HepG2 (cell line): ENCODE data around the gene C20orf202. TPM values are rescaled to one million over a fixed set of nuclear protein-coding genes. Genes with fewer than 3 reads are reported as not detected.

Experiments
- ATAC-seq: fragments of 200-7000 bp; cut with Tn5 transposase; 3 replicates; pipeline ENCODE4 v1.9.1; 2020; ENCODE audit warnings: mild to moderate bottlenecking, moderate library complexity
- BruUV-seq: library from RNA; stranded (reverse); fragments of 400-500 nt; replicated peaks from 2 replicates; lab custom pipeline; 2021; lab: Mats Ljungman, UMichigan
- CTCF ChIA-PET: fragments of 300-600 bp; formaldehyde crosslinking; extraction: SDS; loops from one replicate; lab custom pipeline; 2021; ENCODE audit warnings: low total read pairs, inconsistent platforms, low intra/inter-chr PET ratio; lab: Yijun Ruan, JAX
- POLR2A ChIA-PET: fragments of 350-600 bp; sonication (Branson Sonifier 250); formaldehyde crosslinking; loops from one replicate; lab custom pipeline; 2020; ENCODE audit warnings: antibody characterized with exemption, inconsistent platforms; lab: Yijun Ruan, JAX
- DNase-seq: peaks from one replicate; pipeline ENCODE4 v3.0.0-alpha.2; 2015; ENCODE audit warnings: low spot score
- FAIRE-seq: peaks from 3 replicates; lab custom pipeline; 2011; peaks lifted over from hg19 to GRCh38; lab: Jason Lieb, UNC
- H2AFZ ChIP-seq: one replicate; pipeline ENCODE4 v1.6.1; 2011; ENCODE audit warnings: low read length, inconsistent platforms
- H3K27ac ChIP-seq: fragments of 300-600 bp; 3 replicates; pipeline ENCODE4 v1.8.0; 2011; ENCODE audit warnings: mixed run types, mild to moderate bottlenecking, mixed read lengths, low read length, inconsistent platforms; ENCODE audit not compliant: insufficient read depth; ENCODE audit errors: extremely low read length
- H3K27me3 ChIP-seq, 2 experiments: fragments of 200-600 bp in 1 of 2; 2 replicates in 1 of 2; 3 replicates in 1 of 2; pipeline versions ENCODE4 v1.6.0 to v1.8.0; 2011; ENCODE audit warnings: low read length in 2 of 2, mild to moderate bottlenecking in 2 of 2, moderate library complexity in 2 of 2, inconsistent platforms in 1 of 2; ENCODE audit not compliant: insufficient read depth in 2 of 2, control insufficient read depth in 1 of 2
- H3K36me3 ChIP-seq, 2 experiments: fragments of 200-600 bp in 1 of 2; replicated peaks in 1 of 2; 2 replicates in 1 of 2; 3 replicates in 1 of 2; pipeline versions ENCODE4 v1.5.1 to v1.8.0; 2011; ENCODE audit warnings: low read length in 2 of 2, inconsistent platforms in 1 of 2; ENCODE audit not compliant: insufficient read depth in 2 of 2, control insufficient read depth in 1 of 2
- H3K4me1 ChIP-seq: 2 replicates; pipeline ENCODE4 v1.5.1; 2012; ENCODE audit warnings: low read length, inconsistent platforms; ENCODE audit not compliant: insufficient read depth
- H3K4me2 ChIP-seq: 2 replicates; pipeline ENCODE4 v1.6.0; 2011; ENCODE audit warnings: low read depth, low read length, inconsistent platforms
- H3K4me3 ChIP-seq, 3 experiments: fragments of 200-600 bp in 1 of 3; sonication (generic), shearing (Covaris generic) in 1 of 3; replicated peaks in 1 of 3; 2 replicates each; pipeline ENCODE4 v1.5.1; 2011 to 2016; ENCODE audit warnings: low read length in 3 of 3, inconsistent platforms in 2 of 3, low read depth in 2 of 3, mild to moderate bottlenecking in 2 of 3, control low read depth in 1 of 3, mixed read lengths in 1 of 3; ENCODE audit not compliant: insufficient read depth in 1 of 3
- H3K79me2 ChIP-seq: one replicate; pipeline ENCODE4 v1.6.1; 2011; ENCODE audit warnings: low read length, inconsistent platforms; ENCODE audit not compliant: insufficient read depth
- H3K9ac ChIP-seq: 2 replicates; pipeline ENCODE4 v1.6.0; 2011; ENCODE audit warnings: mild to moderate bottlenecking, low read depth, low read length, inconsistent platforms; ENCODE audit not compliant: insufficient read depth
- H3K9me3 ChIP-seq: 2 replicates; pipeline ENCODE4 v1.5.1; 2012; ENCODE audit warnings: mild to moderate bottlenecking, low read length
- H4K20me1 ChIP-seq: 2 replicates; pipeline ENCODE4 v1.6.0; 2011; ENCODE audit warnings: inconsistent platforms, mild to moderate bottlenecking, low read length, moderate library complexity; ENCODE audit not compliant: insufficient read depth
- WGBS: methylation state at CpG from one replicate; pipeline ENCODE4 v1.1.6; 2017; ENCODE audit warnings: low lambda C conversion rate; 5-methylcytosine and 5-hydroxymethylcytosine counted together
- in situ Hi-C: cut with HindIII; loops from 2 replicates; pipeline ENCODE4 v1.10.0; 2017; ENCODE audit warnings: low pct_unique_long_range_greater_than_20kb; ENCODE audit not compliant: extremely low pct_ligation_motif_present
- intact Hi-C: fragments of 100-400 bp; cut with micrococcal nuclease; formaldehyde crosslinking; loops from one replicate; pipeline ENCODE4 v1.10.0; 2022; ENCODE audit not compliant: unreplicated experiment
- polyA plus RNA-seq, 8 experiments: library from polyadenylated mRNA; depleted of rRNA in 3 of 8; stranded (reverse) in 7 of 8; unstranded in 1 of 8; fragments of >200 nt; fragmentation: Illumina TruSeq in 4 of 8; extraction: Trizol in 4 of 8; gene quantifications; 2 replicates each; pipeline versions ENCODE4 v1.2.1 to v1.2.3, GENCODE V29; 2011 to 2016; ENCODE audit warnings: low read depth in 4 of 8, missing spikeins in 1 of 8, mixed read lengths in 1 of 8; ENCODE audit not compliant: insufficient read depth in 1 of 8
- total RNA-seq, 5 experiments: library from RNA; depleted of rRNA; stranded (reverse); fragments of >200 nt; fragmentation: Illumina TruSeq; extraction: Trizol; gene quantifications; 2 replicates each; pipeline ENCODE4 v1.2.3, GENCODE V29; 2016; ENCODE audit warnings: low read depth in 1 of 5
- TF ChIP-seq, protein P1 (sequence below): fragments of 450-650 bp; IDR thresholded peaks from 2 replicates; pipeline ENCODE4 v1.6.1; 2016
- TF ChIP-seq, protein P2 (sequence below): sonication (generic); formaldehyde crosslinking; IDR thresholded peaks from 2 replicates; pipeline ENCODE4 v1.5.1; 2020; ENCODE audit warnings: mild to moderate bottlenecking, missing genetic modification reagents

C20orf202 gene
- total and polyA plus RNA-seq, 2 of the 13 experiments (the other 11 are each of a cell fraction or from before 2014, with no cell fraction given), result 0.20 to 1.2 TPM

DNA sequence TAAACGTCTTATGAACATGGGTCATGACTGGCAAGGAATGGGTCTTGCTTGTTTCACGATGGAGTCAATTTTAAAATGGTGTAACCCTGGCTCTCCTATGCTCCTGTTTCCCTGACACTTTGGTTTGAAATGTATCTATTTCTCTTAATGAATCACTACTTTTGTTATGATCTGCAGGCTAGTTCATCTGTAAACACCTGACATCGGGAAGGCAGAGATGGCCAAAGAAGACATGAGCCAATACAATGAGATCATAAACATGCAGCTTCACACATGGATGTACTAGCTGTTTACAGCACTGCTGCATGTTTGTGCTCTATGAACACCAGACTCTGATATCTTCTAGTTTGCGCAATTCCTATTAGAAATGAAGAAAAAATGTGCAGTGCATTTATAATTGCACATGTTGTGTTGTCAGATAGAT lies 11.6 kb downstream of the C20orf202 start:
- in situ Hi-C loops (no loop called here), intact Hi-C loops (no loop called here)
- Histone ChIP-seq H3K4me1 (peaks cover 9% of the 10 kb centered on the region; the same call in 1 of the 2 replicates), H3K27ac (no peak overlapping the region), H3K36me3 (no peaks in the 10 kb centered on the region), H3K79me2 (no peaks in the 10 kb centered on the region), H3K4me2 (no peak overlapping the region), H3K9me3 (no peaks in the 10 kb centered on the region), H3K9ac (no peak overlapping the region), H3K27me3 (peaks cover 0 to 16% of the 10 kb centered on the region in 2 experiments; a peak in 2 of 5 replicates), H2AFZ (no peak overlapping the region), H4K20me1 (no peaks in the 10 kb centered on the region), H3K4me3 (no peak overlapping the region)
- WGBS, result 8% methylated on average over 4 of the region's 4 CpGs
- TF ChIP-seq, protein P1, sequence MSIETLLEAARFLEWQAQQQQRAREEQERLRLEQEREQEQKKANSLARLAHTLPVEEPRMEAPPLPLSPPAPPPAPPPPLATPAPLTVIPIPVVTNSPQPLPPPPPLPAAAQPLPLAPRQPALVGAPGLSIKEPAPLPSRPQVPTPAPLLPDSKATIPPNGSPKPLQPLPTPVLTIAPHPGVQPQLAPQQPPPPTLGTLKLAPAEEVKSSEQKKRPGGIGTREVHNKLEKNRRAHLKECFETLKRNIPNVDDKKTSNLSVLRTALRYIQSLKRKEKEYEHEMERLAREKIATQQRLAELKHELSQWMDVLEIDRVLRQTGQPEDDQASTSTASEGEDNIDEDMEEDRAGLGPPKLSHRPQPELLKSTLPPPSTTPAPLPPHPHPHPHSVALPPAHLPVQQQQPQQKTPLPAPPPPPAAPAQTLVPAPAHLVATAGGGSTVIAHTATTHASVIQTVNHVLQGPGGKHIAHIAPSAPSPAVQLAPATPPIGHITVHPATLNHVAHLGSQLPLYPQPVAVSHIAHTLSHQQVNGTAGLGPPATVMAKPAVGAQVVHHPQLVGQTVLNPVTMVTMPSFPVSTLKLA, result 0 out of 2 replicates have a peak, but pooled peaks have one; percentile 4
- TF ChIP-seq, protein P2, sequence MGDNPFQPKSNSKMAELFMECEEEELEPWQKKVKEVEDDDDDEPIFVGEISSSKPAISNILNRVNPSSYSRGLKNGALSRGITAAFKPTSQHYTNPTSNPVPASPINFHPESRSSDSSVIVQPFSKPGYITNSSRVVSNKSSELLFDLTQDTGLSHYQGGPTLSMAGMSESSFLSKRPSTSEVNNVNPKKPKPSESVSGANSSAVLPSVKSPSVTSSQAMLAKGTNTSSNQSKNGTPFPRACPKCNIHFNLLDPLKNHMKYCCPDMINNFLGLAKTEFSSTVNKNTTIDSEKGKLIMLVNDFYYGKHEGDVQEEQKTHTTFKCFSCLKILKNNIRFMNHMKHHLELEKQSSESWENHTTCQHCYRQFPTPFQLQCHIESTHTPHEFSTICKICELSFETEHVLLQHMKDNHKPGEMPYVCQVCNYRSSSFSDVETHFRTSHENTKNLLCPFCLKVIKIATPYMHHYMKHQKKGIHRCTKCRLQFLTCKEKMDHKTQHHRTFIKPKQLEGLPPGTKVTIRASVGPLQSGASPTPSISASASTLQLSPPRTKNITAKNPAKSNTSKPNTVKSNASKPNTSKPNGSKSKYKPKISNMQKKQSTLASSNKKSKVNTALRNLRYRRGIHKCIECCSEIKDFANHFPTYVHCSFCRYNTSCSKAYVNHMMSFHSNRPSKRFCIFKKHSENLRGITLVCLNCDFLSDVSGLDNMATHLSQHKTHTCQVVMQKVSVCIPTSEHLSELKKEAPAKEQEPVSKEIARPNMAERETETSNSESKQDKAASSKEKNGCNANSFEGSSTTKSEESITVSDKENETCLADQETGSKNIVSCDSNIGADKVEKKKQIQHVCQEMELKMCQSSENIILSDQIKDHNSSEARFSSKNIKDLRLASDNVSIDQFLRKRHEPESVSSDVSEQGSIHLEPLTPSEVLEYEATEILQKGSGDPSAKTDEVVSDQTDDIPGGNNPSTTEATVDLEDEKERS (CRISPR knock-in tag), result no peak
- POLR2A ChIA-PET, result no interaction called here
- ATAC-seq, result no peak
- no peak for FAIRE-seq
- CTCF ChIA-PET, result no interaction called here
- BruUV-seq, result no TSS peak
- DNase-seq, result no peak
